Ovary (tissue), 10 donors: ENCODE data around the gene MRPS25. TPM values are rescaled to one million over a fixed set of nuclear protein-coding genes. Genes with fewer than 3 reads are reported as not detected.

Source experiments
- DNase-seq, 5 donors: peaks; one replicate each; pipeline ENCODE4 v3.0.0-alpha.2; 2019 to 2020
- H3K27ac ChIP-seq, 2 donors: fragments of 200-600 bp; one replicate each; pipeline versions ENCODE4 v1.5.1 to v1.8.0; 2019 to 2022
- H3K27me3 ChIP-seq: fragments of 200-600 bp; one replicate; pipeline ENCODE4 v1.8.0; 2022
- H3K36me3 ChIP-seq: fragments of 200-600 bp; sonication (generic); one replicate; pipeline ENCODE4 v1.5.1; 2019
- H3K4me1 ChIP-seq: one replicate; pipeline ENCODE4 v1.8.1; 2013; ENCODE audit warnings: mild to moderate bottlenecking, moderate library complexity; ENCODE audit not compliant: insufficient read depth
- H3K4me3 ChIP-seq: fragments of 200-600 bp; sonication (generic); one replicate; pipeline ENCODE4 v1.5.1; 2017
- H3K9me3 ChIP-seq, 2 donors: fragments of 200-600 bp in 1 of 2; sonication (generic) in 1 of 2; one replicate each; pipeline versions ENCODE4 v1.5.1 to v1.8.1; 2013 to 2019; ENCODE audit warnings: mild to moderate bottlenecking in 1 of 2, moderate library complexity in 1 of 2
- CTCF ChIP-seq, 3 donors: fragments of 450-650 bp in 2 of 3; fragments of 200-600 bp in 1 of 3; IDR thresholded peaks; one replicate each; pipeline versions ENCODE4 v1.5.1 to v1.8.0; 2016 to 2022; ENCODE audit warnings: antibody characterized with exemption in 3 of 3, mild to moderate bottlenecking in 1 of 3
- EP300 ChIP-seq: sonication (generic); formaldehyde crosslinking; IDR thresholded peaks from one replicate; pipeline ENCODE4 v1.6.1; 2017; ENCODE audit warnings: antibody characterized with exemption
- POLR2A ChIP-seq: fragments of 450-650 bp; IDR thresholded peaks from one replicate; pipeline ENCODE4 v1.6.1; 2017; ENCODE audit warnings: antibody characterized with exemption, mild to moderate bottlenecking, moderate library complexity
- WGBS, 3 donors: extraction: QIAGEN DNeasy Blood & Tissue Kit in 1 of 3; methylation state at CpG; one replicate each; pipeline versions ENCODE4 v1.1.5 to v1.1.7; 2013 to 2017; 5-methylcytosine and 5-hydroxymethylcytosine counted together
- intact Hi-C, 4 donors: fragments of 100-400 bp; cut with DNase I; formaldehyde crosslinking; loops; one replicate each; pipeline versions ENCODE4 v1.11.0 to v1.15.1; 2022 to 2023
- long read RNA-seq, 3 donors: library from polyadenylated mRNA in 2 of 3; unstranded in 2 of 3; transcript quantifications; one replicate each; pipeline ENCODE4 v2.0.0 and lab custom pipeline, GENCODE V29; 2021 to 2026
- polyA plus RNA-seq, 2 donors: library from polyadenylated mRNA; stranded (reverse); fragments of 200-250 nt in 1 of 2; fragments of 350-450 nt in 1 of 2; fragmentation: Illumina TruSeq in 1 of 2; extraction: RNeasy Lipid Tissue Mini Kit (QIAGEN cat#74804) in 1 of 2; gene quantifications; one replicate each; pipeline ENCODE4 v1.2.3, GENCODE V29; 2013 to 2014
- total RNA-seq, 7 donors: library from RNA; depleted of rRNA in 2 of 7; stranded (reverse); fragments of >200 nt in 2 of 7; fragmentation: NEBNext Ultra II Directional in 3 of 7; extraction: Animal tissue kit (Norgen Biotek cat#: 25700) in 3 of 7; gene quantifications; one replicate each; pipeline versions ENCODE4 v1.1.0 to v1.2.4, GENCODE V29; 2016 to 2023
- donor health status: DM: no; HTN: no; CAD: no; lungs with moderate emphysema.
- donor health status: DM: no; HTN: no; CAD: no.
- donor health status: Bipolar disorder and iron deficiency.
- donor health status: DM: yes; HTN: yes; CAD: no.
- donor health status: DM: no; HTN: no; CAD: no.
- donor health status: DM: yes; HTN: yes; CAD: no.

Gene MRPS25
- 10 to 100 TPM; 22.5 to 50.5 (median 40.7) TPM for total RNA-seq
- polyA plus RNA-seq, result 10 to 100 TPM; 28.1 to 33.9 TPM
- long read RNA-seq, donor 1, full-length matches to known transcripts, result 194 of 229 reads
- long read RNA-seq, donor 1, partial matches to known transcripts, result 13 of 229 reads
- long read RNA-seq, donor 1, other reads (novel, unspliced or antisense), result 22 of 229 reads
- long read RNA-seq, donor 2, full-length matches to known transcripts, result 26 of 26 reads
- long read RNA-seq, donor 2, partial matches to known transcripts, result 0 of 26 reads
- long read RNA-seq, donor 2, other reads (novel, unspliced or antisense), result 0 of 26 reads
- long read RNA-seq, donor 3, full-length matches to known transcripts, result 29 of 40 reads
- long read RNA-seq, donor 3, partial matches to known transcripts, result 0 of 40 reads
- long read RNA-seq, donor 3, other reads (novel, unspliced or antisense), result 11 of 40 reads

- H3K27ac ChIP-seq, result peak within 1 kb of the TSS; percentile 47 to 78
- WGBS, 3 donors, result 0 to 1% (median 1%) methylated on average over 48 to 69 of the region's 69 CpGs
- H3K27me3 ChIP-seq, result no peaks in the 10 kb centered on the region
- no peaks in the 10 kb centered on the region for H3K36me3 ChIP-seq
- intact Hi-C loops, result no loop called here
- H3K4me1 ChIP-seq, result peaks cover 2% of the 10 kb centered on the region
- DNase-seq, result peak; percentile 85 to 93 (median 88)
- no peaks in the 10 kb centered on the region for H3K9me3 ChIP-seq
- peak within 1 kb of the TSS; percentile 89 for H3K4me3 ChIP-seq
- no peak for TF ChIP-seq EP300
- TF ChIP-seq POLR2A, result peak; percentile 73
- TF ChIP-seq CTCF (IDR thresholded peaks at IDR 0.05), result no peak
Observed at GRCh38 chr3:15064835-15065549, at the start of gene MRPS25. Gene MRPS25 (minus strand): TSS chr3:15065315. CDS start chr3:15065194, 121 bp downstream.

GRCh38 chr3:15113884-15114283 lies 48.8 kb upstream of the MRPS25 start:
- DNase-seq, result no peak
- Histone ChIP-seq H3K4me3 (no peak overlapping the region), H3K27me3 (no peaks in the 10 kb centered on the region), H3K36me3 (no peaks in the 10 kb centered on the region), H3K9me3 (no peaks in the 10 kb centered on the region), H3K27ac (no peak overlapping the region), H3K4me1 (no peaks in the 10 kb centered on the region)
- intact Hi-C loops, result no loop called here
- no peak for TF ChIP-seq POLR2A
- no peak for TF ChIP-seq EP300
- no peak for TF ChIP-seq CTCF (IDR thresholded peaks at IDR 0.05)
- WGBS, 3 donors, result 77 to 83% (median 81%) methylated on average over 3 of the region's 3 CpGs

- H3K27me3 ChIP-seq, result no peaks in the 10 kb centered on the region
- 20 to 26% (median 22%) methylated on average over 6 of the region's 6 CpGs for WGBS, 3 donors
Observed at GRCh38 chr3:15113471-15113870, 48.4 kb upstream of the MRPS25 start.

GRCh38 chr3:15112011-15112410 lies 46.9 kb upstream of the MRPS25 start:
- H3K36me3 ChIP-seq, result no peaks in the 10 kb centered on the region
- H3K27ac ChIP-seq, result no peak overlapping the region
- H3K9me3 ChIP-seq, result no peaks in the 10 kb centered on the region
- no peaks in the 10 kb centered on the region for H3K27me3 ChIP-seq
- WGBS, 3 donors, result 73 to 87% (median 78%) methylated on average over 3 of the region's 3 CpGs
- TF ChIP-seq POLR2A (no peak), CTCF (IDR thresholded peaks at IDR 0.05) (no peak), EP300 (no peak)
- intact Hi-C loops, result no loop called here
- no peak overlapping the region for H3K4me3 ChIP-seq
- DNase-seq, result no peak
- H3K4me1 ChIP-seq, result no peaks in the 10 kb centered on the region

More at GRCh38 chr3:15113471-15113870, 48.4 kb upstream of the MRPS25 start:
- Histone ChIP-seq H3K4me1 (no peaks in the 10 kb centered on the region), H3K36me3 (no peaks in the 10 kb centered on the region), H3K27ac (no peak overlapping the region), H3K9me3 (no peaks in the 10 kb centered on the region), H3K4me3 (no peak overlapping the region)
- DNase-seq, result no peak
- no peak for TF ChIP-seq EP300
- intact Hi-C loops, result no loop called here
